ENCODE data around the gene HRH1. TPM values are rescaled to one million over a fixed set of nuclear protein-coding genes. Genes with fewer than 3 reads are reported as not detected.
A peak's percentile ranks its signal among the peaks of the same experiment; 100 is the strongest.

HRH1 gene
- total RNA-seq, 1 donor from 2014 or later = 15.2 TPM

- DNase-seq (ENCODE audit: low spot score) = peak; percentile 39
Measured at GRCh38 chr3:11307830-11308432, 153.6 kb downstream of the HRH1 start.

GRCh38 chr3:11310258-11310657, 156.0 kb downstream of the HRH1 start:
- DNase-seq (ENCODE audit: low spot score) = no peak

- DNase-seq (ENCODE audit: low spot score) = no peak
Measured at GRCh38 chr3:11312166-11312565, 157.9 kb downstream of the HRH1 start.

Other genes starting within 250 kb of the HRH1 start
- 26.7 TPM for gene SLC6A1, start 161.7 kb upstream of the HRH1 start, total RNA-seq (ENCODE audit: insufficient read depth, low replicate concordance)
- 71.7 TPM for gene ATG7, start 117.9 kb downstream of the HRH1 start, total RNA-seq (ENCODE audit: insufficient read depth, low replicate concordance)

Data from umbilical cord (tissue), 2 donors.